ENCODE measurements around the gene RBPJL.

Gene RBPJL

DNA sequence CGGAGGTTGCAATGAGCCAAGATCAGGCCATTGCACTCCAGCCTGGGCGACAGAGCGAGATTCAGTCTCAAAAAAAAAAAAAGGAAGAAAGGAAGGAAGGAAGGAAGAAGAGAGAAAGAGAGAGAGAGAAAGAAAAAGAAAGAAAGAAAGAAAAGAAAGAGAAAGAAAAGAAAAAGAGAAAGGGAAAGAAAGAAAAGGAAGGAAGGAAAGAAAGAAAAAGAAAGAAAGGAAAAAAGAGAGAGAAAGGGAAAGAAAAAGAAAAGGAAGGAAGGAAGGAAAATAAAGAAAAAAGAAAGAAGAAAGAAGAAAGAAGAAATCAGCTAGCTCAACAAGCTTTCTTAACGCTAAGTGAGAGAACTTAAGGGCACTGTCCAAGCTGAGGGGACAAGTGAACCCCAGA lies 9.0 kb downstream of the RBPJL start:
- DNase-seq (no peak), ATAC-seq (replicated peaks) (no peak)
- Mint-ChIP-seq H3K9me3 (no peaks in the 10 kb centered on the region), H3K4me3 (no peak overlapping the region), H3K27ac (no peak overlapping the region), H3K36me3 (ENCODE audit: insufficient read depth) (peaks cover 5% of the 10 kb centered on the region), H3K27me3 (peaks cover 45 to 66% of the 10 kb centered on the region in 2 donors), H3K4me1 (ENCODE audit: low read depth in 2 of 2) (peaks cover 5 to 19% of the 10 kb centered on the region in 2 donors)

GRCh38 chr20:45316150-45317080 lies 9.8 kb downstream of the RBPJL start:
- Mint-ChIP-seq H3K36me3 (ENCODE audit: insufficient read depth) (peaks cover 8% of the 10 kb centered on the region), H3K27ac (no peak overlapping the region), H3K27me3 (peaks cover 38 to 58% of the 10 kb centered on the region in 2 donors), H3K9me3 (no peaks in the 10 kb centered on the region), H3K4me1 (ENCODE audit: low read depth in 2 of 2) (peaks cover 12 to 20% of the 10 kb centered on the region in 2 donors), H3K4me3 (no peak overlapping the region)
- DNase-seq = no peak
- ATAC-seq (replicated peaks) = no peak

GRCh38 chr20:45317826-45318225 lies 11.2 kb downstream of the RBPJL start:
- peaks cover 25 to 44% of the 10 kb centered on the region in 2 donors for H3K27me3 Mint-ChIP-seq
- ATAC-seq (replicated peaks) = no peak

DNA sequence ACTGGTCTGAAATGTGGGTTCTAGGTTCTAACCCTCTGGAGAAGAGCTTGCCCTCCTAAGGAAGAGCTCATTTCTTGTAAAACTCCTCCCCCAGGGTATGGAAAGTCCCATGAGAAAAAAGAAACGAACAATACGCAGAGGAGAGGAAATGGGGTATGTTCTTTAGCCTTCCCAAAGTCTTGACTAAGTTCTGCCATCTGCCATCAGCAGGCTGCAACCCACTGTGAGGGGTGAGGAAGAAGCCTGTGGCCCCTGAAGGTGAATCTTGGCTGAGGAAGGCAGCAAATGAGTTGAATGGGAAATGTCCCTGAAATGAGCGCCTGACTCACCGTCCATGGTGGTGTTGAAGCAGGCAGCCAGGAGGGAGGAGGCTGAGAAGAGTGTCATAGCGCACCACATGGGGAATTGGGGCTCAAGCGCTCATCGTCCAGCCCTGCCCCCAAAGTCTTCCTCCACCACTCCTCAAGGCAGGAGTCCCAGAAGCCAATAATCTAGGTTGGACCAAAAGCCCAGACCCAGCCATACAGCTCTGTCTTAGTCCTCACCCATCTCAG lies 11.8 kb downstream of the RBPJL start:
- Mint-ChIP-seq H3K4me1 (ENCODE audit: low read depth in 2 of 2) (peaks cover 12 to 20% of the 10 kb centered on the region in 2 donors), H3K36me3 (ENCODE audit: insufficient read depth) (peaks cover 9% of the 10 kb centered on the region), H3K27ac (no peak overlapping the region), H3K4me3 (no peak overlapping the region), H3K9me3 (no peaks in the 10 kb centered on the region), H3K27me3 (peaks cover 22 to 38% of the 10 kb centered on the region in 2 donors)
- ATAC-seq (replicated peaks) = no peak
- DNase-seq = no peak

More at GRCh38 chr20:45317826-45318225, 11.2 kb downstream of the RBPJL start:
- Mint-ChIP-seq H3K36me3 (ENCODE audit: insufficient read depth) (peaks cover 9% of the 10 kb centered on the region), H3K4me1 (ENCODE audit: low read depth in 2 of 2) (peaks cover 12 to 20% of the 10 kb centered on the region in 2 donors), H3K4me3 (no peak overlapping the region), H3K27ac (no peak overlapping the region), H3K9me3 (no peaks in the 10 kb centered on the region)
- no peak for DNase-seq

- Mint-ChIP-seq H3K9me3 (no peaks in the 10 kb centered on the region), H3K4me1 (ENCODE audit: low read depth in 2 of 2) (peaks cover 12 to 20% of the 10 kb centered on the region in 2 donors), H3K4me3 (no peak overlapping the region), H3K27me3 (peaks cover 17 to 33% of the 10 kb centered on the region in 2 donors), H3K27ac (no peak overlapping the region), H3K36me3 (ENCODE audit: insufficient read depth) (peaks cover 9% of the 10 kb centered on the region)
- no peak for ATAC-seq (replicated peaks)
- no peak for DNase-seq
These were observed 12.3 kb downstream of the RBPJL start for GRCh38 chr20:45318948-45319347.

DNA sequence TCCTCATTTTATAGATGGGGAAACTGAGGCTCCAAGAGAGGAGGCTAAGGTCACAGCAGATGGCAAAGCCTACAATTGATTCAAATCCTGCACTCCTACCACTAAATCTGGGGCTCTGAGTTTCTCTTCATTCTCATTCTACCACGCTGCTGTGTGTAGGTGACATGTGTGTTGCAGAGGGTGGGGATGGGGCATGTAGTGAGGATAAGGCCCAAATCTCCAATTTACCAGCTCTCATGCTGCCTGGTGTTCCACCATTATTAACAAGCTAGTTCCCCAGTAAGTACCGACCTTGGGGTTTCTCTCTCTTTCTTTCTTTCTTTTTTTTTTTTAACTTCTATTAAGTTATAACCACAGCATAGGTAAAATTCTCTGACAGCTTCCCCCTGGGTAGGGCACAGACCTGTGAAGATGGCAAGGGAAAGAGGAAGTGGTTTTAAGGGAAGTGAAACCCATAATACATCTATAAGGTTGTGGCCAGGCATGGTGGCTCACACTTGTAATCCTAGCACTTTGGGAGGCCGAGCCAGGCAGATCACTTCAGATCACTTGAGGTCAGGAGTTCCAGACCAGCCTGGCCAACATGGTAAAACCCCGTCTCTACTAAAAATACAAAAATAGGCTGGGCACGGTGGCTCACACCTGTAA lies 14.4 kb downstream of the RBPJL start:
- Mint-ChIP-seq H3K27me3 (peaks cover 0 to 16% of the 10 kb centered on the region in 2 donors), H3K4me1 (ENCODE audit: low read depth in 2 of 2) (peaks cover 12 to 20% of the 10 kb centered on the region in 2 donors), H3K27ac (peak overlapping the region; percentile 64 to 68), H3K9me3 (no peaks in the 10 kb centered on the region), H3K36me3 (ENCODE audit: insufficient read depth) (peaks cover 9% of the 10 kb centered on the region), H3K4me3 (peak overlapping the region; percentile 37 to 60)
- ATAC-seq (replicated peaks) = peak; percentile 90
- DNase-seq = no peak

DNA sequence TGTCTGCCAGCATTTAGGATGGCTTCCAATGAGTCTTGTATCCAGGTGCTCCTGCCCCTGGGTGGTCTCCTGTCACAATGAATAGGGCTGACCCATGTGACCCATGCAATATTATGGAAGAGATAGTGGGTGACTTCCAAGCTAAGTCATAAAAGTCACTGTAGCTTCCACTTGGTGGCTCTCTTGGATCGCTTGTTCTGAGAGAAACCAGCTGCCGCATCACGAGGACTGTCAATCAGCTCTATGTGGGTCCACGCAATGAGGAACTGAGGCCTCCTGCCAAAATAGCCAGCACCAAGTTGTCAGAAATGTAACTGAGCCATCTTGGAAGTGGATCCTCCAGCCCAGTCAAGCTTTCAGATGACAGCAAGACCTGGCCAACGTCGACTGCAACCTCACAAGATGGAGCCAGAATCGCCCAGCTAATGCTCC lies 16.3 kb downstream of the RBPJL start:
- H3K27me3 Mint-ChIP-seq = no peaks in the 10 kb centered on the region
- no peaks in the 10 kb centered on the region for H3K9me3 Mint-ChIP-seq
- peaks cover 12% of the 10 kb centered on the region for H3K36me3 Mint-ChIP-seq (ENCODE audit: insufficient read depth)
- peaks cover 12 to 20% of the 10 kb centered on the region in 2 donors for H3K4me1 Mint-ChIP-seq (ENCODE audit: low read depth in 2 of 2)
- ATAC-seq (replicated peaks) (no peak), DNase-seq (no peak)
- H3K27ac Mint-ChIP-seq = no peak overlapping the region
- H3K4me3 Mint-ChIP-seq = no peak overlapping the region

DNA sequence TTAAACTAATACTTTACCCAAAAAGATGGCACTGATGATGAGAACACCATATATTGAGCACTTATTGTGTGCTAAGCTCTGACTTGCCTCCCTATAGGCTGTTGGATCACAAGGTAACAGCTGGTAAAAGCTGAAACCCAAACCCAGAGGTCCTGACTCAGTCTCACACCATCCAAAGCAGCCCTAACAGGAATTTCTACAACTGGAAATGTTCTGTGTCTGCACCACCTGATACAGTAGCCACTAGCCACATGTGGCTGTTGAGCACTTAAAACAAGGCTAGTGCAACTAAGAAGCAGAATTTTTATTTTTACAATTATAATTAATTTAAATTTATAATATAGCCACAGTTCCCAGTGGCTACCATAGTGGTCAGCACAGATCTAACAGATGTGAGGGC lies 17.1 kb downstream of the RBPJL start:
- Mint-ChIP-seq H3K27ac (no peak overlapping the region), H3K4me1 (ENCODE audit: low read depth in 2 of 2) (peaks cover 12 to 20% of the 10 kb centered on the region in 2 donors), H3K27me3 (no peaks in the 10 kb centered on the region), H3K36me3 (ENCODE audit: insufficient read depth) (peaks cover 12% of the 10 kb centered on the region), H3K9me3 (no peaks in the 10 kb centered on the region), H3K4me3 (no peak overlapping the region)
- no peak for DNase-seq
- no peak for ATAC-seq (replicated peaks)

DNA sequence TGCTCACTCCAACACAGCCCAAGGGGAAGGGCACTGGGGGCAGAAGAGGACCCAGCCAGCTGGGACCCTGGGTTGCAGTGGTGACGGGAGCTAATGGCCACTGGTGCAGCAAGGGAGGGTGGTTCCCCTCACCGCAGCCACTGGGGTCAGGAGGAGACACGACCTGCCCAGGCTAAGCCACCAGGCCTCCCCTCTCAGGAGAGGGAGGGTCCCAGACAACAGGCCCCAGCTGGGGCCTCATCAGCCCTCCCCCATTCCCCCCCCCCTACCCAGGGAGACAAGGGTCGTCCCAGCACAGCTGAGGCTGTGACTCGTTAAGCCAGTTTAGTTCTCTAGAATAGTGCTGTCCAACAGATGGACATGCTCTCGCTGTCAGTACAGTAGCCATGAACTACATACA lies 18.7 kb downstream of the RBPJL start:
- ATAC-seq (replicated peaks) (no peak), DNase-seq (no peak)
- Mint-ChIP-seq H3K27me3 (no peaks in the 10 kb centered on the region), H3K27ac (no peak overlapping the region), H3K4me1 (ENCODE audit: low read depth in 2 of 2) (peaks cover 7 to 12% of the 10 kb centered on the region in 2 donors), H3K36me3 (ENCODE audit: insufficient read depth) (peaks cover 7% of the 10 kb centered on the region), H3K9me3 (no peaks in the 10 kb centered on the region), H3K4me3 (no peak overlapping the region)

- H3K4me1 Mint-ChIP-seq (ENCODE audit: low read depth in 2 of 2) = no peaks in the 10 kb centered on the region
- H3K4me3 Mint-ChIP-seq = no peak overlapping the region
- DNase-seq (no peak), ATAC-seq (replicated peaks) (no peak)
- H3K36me3 Mint-ChIP-seq (ENCODE audit: insufficient read depth) = peaks cover 4% of the 10 kb centered on the region
- H3K27me3 Mint-ChIP-seq = no peaks in the 10 kb centered on the region
- no peaks in the 10 kb centered on the region for H3K9me3 Mint-ChIP-seq
- no peak overlapping the region for H3K27ac Mint-ChIP-seq
These were observed 21.8 kb downstream of the RBPJL start for GRCh38 chr20:45328451-45328850.

DNA sequence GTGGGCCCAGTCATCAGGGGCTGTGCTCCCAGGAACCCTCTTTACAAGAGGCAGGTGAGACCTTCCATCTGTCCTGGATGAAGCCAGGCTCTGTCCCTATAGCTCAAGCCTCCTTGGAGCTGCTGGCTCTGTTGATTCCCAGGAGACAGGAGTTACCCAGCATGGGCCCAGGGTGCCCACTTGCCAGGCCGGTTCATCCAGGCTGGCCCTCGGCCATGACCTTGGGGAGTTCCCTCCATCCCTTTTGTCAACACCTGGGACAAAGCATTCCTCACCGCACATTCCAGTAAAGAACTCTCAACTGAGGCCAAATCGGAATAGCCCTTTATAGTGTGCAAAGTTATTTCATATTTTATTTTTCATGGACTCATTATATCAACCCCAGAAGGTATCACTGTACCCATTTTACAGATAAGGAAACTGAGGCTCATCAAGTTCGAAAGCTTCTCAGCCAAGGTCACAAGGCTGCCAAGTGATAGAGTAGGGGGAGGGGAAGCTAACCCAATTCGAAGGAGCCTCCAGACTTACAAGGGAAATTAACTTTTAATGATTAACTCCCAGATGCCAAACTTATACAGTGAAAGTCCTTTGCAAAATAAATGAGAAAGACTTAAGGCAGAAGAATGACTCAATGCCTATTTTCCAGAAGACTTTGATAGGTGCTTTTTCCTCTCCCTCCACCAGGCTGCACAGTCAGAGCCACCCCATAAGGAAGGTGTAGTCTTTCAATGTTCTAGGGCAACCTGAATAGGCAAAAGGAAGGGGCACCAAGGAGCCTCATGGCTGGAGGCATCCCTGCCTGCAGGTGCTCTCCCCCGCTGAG lies 23.1 kb downstream of the RBPJL start:
- Mint-ChIP-seq H3K27ac (no peak overlapping the region), H3K9me3 (no peaks in the 10 kb centered on the region), H3K4me3 (no peak overlapping the region), H3K36me3 (ENCODE audit: insufficient read depth) (peaks cover 7% of the 10 kb centered on the region), H3K4me1 (ENCODE audit: low read depth in 2 of 2) (no peaks in the 10 kb centered on the region), H3K27me3 (no peaks in the 10 kb centered on the region)
- ATAC-seq (replicated peaks) = no peak
- no peak for DNase-seq

GRCh38 chr20:45330476-45330875 lies 23.8 kb downstream of the RBPJL start:
- H3K27ac Mint-ChIP-seq = no peak overlapping the region
- ATAC-seq (replicated peaks) = no peak
- H3K9me3 Mint-ChIP-seq = no peaks in the 10 kb centered on the region

More at GRCh38 chr20:45330476-45330875, 23.8 kb downstream of the RBPJL start:
- H3K27me3 Mint-ChIP-seq = no peaks in the 10 kb centered on the region
- H3K4me3 Mint-ChIP-seq = no peak overlapping the region
- DNase-seq = no peak
- no peaks in the 10 kb centered on the region for H3K4me1 Mint-ChIP-seq (ENCODE audit: low read depth in 2 of 2)
- H3K36me3 Mint-ChIP-seq (ENCODE audit: insufficient read depth) = peaks cover 7% of the 10 kb centered on the region

Measured in effector memory CD8-positive, alpha-beta T cell (primary cell).